Kidney glomerular epithelial cell (primary cell): ENCODE measurements around the gene DYRK3.

ENCODE experiments used
- DNase-seq: peaks from one replicate; lab custom pipeline; 2025; lab: John Stamatoyannopoulos, UW

The DYRK3 gene

GRCh38 chr1:206684003-206684402 lies 48.7 kb downstream of the DYRK3 start:
- no peak for DNase-seq

GRCh38 chr1:206684478-206685333 lies 49.4 kb downstream of the DYRK3 start, which contains the start of gene MAPKAPK2:
Gene MAPKAPK2, plus strand, starts transcription at chr1:206684905. Its CDS starts 325 bp downstream, at chr1:206685230.
- peak; percentile 43 for DNase-seq

DNA sequence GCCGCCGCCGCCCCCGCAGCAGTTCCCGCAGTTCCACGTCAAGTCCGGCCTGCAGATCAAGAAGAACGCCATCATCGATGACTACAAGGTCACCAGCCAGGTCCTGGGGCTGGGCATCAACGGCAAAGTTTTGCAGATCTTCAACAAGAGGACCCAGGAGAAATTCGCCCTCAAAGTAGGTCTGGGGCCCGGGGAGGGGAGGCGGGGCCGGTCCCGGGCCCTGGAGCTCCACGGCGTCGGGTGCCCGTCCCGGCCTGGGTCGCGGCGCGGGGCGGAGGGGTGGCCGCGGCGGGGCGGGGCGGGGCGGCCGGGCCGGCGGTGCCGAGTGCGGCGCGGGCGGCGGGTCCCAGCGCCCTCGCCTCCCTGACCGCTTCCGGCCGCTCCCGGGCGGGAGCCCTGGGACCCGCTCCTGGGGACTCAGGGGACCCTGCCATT lies 50.0 kb downstream of the DYRK3 start:
- DNase-seq = no peak

DNA sequence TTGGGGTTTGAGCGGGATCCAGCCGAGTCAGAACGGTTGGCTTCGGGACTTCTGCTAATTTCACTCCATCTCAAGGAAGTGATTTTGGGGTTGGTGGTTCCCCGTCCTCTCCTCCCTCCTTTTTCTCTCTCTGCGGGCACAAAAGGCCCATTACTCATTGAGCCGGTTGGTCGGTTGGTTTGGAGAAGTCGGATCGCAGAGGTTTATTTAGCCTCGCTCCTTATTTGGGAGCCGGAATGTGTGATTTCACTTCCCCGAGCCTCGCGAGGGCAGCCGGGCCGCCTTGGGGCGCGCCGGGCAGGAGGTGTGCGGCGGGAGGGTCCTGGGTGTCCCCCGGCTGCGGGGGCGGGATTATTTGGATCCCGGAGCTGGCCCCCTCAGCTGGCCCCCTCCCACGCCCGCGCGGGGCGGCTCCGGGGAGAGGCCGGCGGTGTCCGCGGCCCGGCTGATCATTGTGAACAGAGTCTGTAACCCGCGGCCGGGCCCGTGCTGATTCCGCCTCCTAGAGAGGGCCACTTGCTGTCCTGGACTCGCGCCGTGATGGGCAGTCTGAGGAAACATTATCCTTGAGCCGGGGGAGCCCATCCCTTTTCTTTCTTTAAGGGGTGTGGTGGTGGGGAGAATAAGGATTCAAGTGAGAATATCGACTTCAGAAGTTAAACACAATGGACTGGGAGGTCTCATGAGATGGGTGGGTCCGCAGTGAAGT lies 50.6 kb downstream of the DYRK3 start:
- peak; percentile 48 for DNase-seq

GRCh38 chr1:206686478-206687249 lies 51.3 kb downstream of the DYRK3 start:
- no peak for DNase-seq

DNA sequence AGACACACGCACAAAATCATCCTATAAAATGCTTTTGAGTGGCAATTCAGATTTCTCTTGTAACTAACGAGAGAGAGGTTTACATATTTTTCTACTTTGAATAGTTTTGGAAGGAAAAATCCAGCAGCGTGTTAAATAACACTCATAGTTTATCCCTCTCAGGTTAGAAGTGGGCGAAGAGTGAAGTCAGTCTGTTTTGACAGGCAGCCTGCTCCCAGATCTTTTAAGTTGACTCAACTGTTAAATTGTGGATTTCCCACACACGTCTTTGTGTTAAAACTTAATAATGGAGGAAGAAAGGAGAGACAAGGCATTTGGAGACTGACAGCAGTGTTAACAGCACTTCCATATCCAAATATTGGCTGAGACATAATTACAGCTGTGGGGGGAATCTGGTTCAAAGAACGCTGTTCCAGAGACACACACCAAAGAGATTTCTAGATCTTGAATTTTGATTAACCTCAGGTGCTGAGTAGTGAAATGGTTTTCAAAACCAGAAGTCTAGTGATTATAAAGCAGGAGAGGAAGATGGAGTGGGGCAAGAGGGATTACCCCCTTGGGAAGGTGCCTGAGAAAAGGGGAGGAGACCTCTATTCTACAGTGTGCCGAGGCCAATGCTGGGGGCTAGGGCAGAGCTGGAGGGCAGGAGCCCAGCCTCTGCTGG lies 52.0 kb downstream of the DYRK3 start:
- DNase-seq = no peak

DNA sequence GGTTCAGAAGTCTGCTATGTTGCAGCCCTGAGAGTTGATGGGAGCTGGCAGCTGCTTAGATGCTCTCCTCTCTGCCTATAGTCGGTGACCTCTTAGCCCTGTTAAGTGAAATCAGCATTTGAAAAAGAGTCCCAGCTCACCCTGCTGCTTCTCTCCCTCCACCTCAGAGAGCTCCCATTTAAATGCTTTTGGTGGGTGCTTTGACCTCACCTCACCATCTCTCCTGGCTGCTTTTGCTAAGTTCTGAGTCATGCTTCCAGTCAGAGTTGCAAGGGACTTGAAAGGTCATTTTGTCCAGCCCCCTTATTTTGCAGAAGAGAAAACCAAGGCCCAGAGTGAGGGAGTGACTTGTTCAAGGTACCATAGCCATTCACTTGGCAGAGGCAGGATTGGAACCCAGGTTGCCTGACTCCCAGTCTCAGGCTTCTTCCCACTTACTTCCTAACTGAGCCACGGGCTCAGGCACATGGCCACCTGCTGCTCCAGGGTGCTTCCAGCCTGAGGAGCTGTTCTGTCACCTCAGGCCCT lies 52.6 kb downstream of the DYRK3 start:
- DNase-seq = no peak

DNA sequence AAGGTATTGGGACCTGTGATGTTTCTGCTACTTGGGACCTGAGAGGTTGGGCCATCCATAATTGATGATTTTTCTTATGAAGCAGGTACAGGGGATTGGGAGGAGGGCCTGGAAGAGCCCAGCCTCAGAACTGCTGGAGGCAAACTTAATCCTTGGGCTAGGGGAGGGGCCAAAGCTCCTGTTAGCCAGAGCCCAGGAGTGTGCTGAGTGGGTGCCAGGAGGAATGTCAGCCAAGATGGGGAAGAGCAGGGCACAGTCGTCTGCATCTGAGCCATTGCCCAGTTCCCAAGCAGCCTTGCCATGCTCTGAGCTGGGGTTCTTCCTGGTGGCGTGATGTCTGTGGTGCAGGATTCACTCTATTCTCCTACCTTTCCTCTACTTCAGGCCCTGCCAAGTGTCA lies 55.2 kb downstream of the DYRK3 start:
- DNase-seq = no peak

GRCh38 chr1:206691604-206692003 lies 56.3 kb downstream of the DYRK3 start:
- DNase-seq = peak; percentile 17

- DNase-seq = peak; percentile 45
Observed at GRCh38 chr1:206693029-206693428, 57.7 kb downstream of the DYRK3 start.

GRCh38 chr1:206693592-206693991 lies 58.3 kb downstream of the DYRK3 start:
- peak; percentile 18 for DNase-seq

DNA sequence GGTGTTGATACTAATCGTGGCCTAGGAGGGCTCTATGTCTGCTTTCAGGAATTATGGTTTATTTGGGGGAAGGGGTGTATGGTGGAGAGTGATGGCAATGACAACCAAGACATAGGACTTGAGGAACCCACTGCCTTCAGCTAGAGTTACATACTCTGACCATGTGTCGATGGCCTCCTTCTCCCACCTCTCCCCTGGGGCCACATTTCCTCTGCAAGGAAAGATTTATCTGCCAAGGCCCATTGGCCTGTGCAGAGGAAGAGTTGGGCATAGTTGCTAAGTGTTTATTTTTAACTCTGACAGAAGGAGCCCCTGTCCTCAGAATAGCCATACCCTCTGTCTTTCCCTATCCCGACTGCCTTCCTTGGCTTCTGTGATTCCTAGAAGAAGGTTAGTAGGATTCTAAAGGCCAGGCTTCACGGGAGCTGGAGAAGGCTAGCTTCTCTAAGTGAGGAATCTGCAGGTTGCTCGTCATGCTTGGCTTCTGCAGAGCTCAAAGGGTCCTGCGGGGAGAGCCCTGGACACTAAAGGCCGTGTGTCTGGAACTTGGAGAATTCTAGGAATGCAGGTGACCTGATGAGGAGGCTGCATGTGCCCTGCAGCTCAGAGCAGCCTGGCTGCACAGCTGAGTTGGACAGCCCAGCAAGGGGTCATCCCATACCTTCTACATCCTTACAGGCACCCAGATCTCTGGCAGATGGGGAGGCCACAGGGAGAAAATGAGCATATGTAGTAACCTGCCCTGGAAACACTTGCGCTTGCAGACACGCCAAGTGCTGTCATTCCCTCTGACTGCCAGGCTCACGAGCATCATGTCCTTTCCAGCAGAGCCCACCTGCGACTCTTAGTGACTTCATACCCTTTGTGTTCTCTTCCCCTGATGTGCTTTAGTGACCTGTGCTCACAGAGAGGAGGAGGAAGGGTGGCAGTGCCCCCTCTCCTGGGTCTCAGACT lies 59.1 kb downstream of the DYRK3 start:
- DNase-seq = peak; percentile 48

GRCh38 chr1:206695733-206696132 lies 60.4 kb downstream of the DYRK3 start:
- DNase-seq = no peak

- no peak for DNase-seq
Observed at GRCh38 chr1:206696812-206697585, 61.7 kb downstream of the DYRK3 start.

- DNase-seq = no peak
Observed at GRCh38 chr1:206698011-206698410, 62.7 kb downstream of the DYRK3 start.
